Upper lobe of right lung (tissue), 1 donor: ENCODE data around the gene KCNMA1. TPM values are rescaled to one million over a fixed set of nuclear protein-coding genes. Genes with fewer than 3 reads are reported as not detected.

Experiments used
- ATAC-seq: fragments of 200-7000 bp; cut with Tn5 transposase; one replicate; pipeline ENCODE4 v1.9.1; 2020; ENCODE audit warnings: mild to moderate bottlenecking, moderate library complexity
- DNase-seq: peaks from one replicate; pipeline ENCODE4 v3.0.0-alpha.2; 2020
- H3K27ac ChIP-seq: fragments of 200-600 bp; one replicate; pipeline ENCODE4 v1.8.0; 2022
- H3K27me3 ChIP-seq: fragments of 200-600 bp; one replicate; pipeline ENCODE4 v1.8.0; 2022; ENCODE audit warnings: mild to moderate bottlenecking
- H3K36me3 ChIP-seq: fragments of 200-600 bp; one replicate; pipeline ENCODE4 v1.8.0; 2022
- H3K4me1 ChIP-seq: fragments of 200-600 bp; one replicate; pipeline ENCODE4 v1.8.0; 2022
- H3K4me3 ChIP-seq: fragments of 200-600 bp; one replicate; pipeline ENCODE4 v1.8.0; 2022; ENCODE audit warnings: mild to moderate bottlenecking
- H3K9me3 ChIP-seq: fragments of 200-600 bp; one replicate; pipeline ENCODE4 v1.8.0; 2022
- CTCF ChIP-seq: fragments of 200-600 bp; IDR thresholded peaks from one replicate; pipeline ENCODE4 v1.8.0; 2022; ENCODE audit warnings: antibody characterized with exemption
- intact Hi-C: fragments of 100-400 bp; cut with DNase I; formaldehyde crosslinking; loops from one replicate; pipeline ENCODE4 v1.11.0; 2022
- total RNA-seq: library from RNA; stranded (reverse); fragmentation: NEBNext Ultra II Directional; extraction: Animal tissue kit (Norgen Biotek cat#: 25700); gene quantifications from one replicate; pipeline ENCODE4 v1.2.1, GENCODE V29; 2021
- donor health status: DM: no; HTN: yes; CAD: no; lungs with severe emphysema.

Gene KCNMA1
- total RNA-seq, 1 donor from 2014 or later: 26.3 TPM

- intact Hi-C loops: no loop called here
- DNase-seq (no peak), ATAC-seq (no peak)
- no peaks in the 10 kb centered on the region for H3K9me3 ChIP-seq
- no peaks in the 10 kb centered on the region for H3K4me1 ChIP-seq
- no peaks in the 10 kb centered on the region for H3K27me3 ChIP-seq
- no peaks in the 10 kb centered on the region for H3K36me3 ChIP-seq
- no peak overlapping the region for H3K4me3 ChIP-seq
- TF ChIP-seq CTCF: no peak
- no peak overlapping the region for H3K27ac ChIP-seq
Observed at GRCh38 chr10:76946270-76946669, 691.3 kb downstream of the KCNMA1 start.

GRCh38 chr10:76945166-76945565 lies 692.4 kb downstream of the KCNMA1 start:
- Histone ChIP-seq H3K36me3 (no peaks in the 10 kb centered on the region), H3K27ac (no peak overlapping the region), H3K9me3 (no peaks in the 10 kb centered on the region), H3K27me3 (no peaks in the 10 kb centered on the region), H3K4me1 (no peaks in the 10 kb centered on the region), H3K4me3 (no peak overlapping the region)
- intact Hi-C loops: no loop called here
- TF ChIP-seq CTCF: no peak
- DNase-seq (no peak), ATAC-seq (no peak)

- intact Hi-C loops: no loop called here
- TF ChIP-seq CTCF: no peak
- no peak for ATAC-seq
- no peaks in the 10 kb centered on the region for H3K27me3 ChIP-seq
- H3K4me3 ChIP-seq: no peak overlapping the region
- H3K27ac ChIP-seq: no peak overlapping the region
- H3K36me3 ChIP-seq: no peaks in the 10 kb centered on the region
- no peak for DNase-seq
- H3K9me3 ChIP-seq: no peaks in the 10 kb centered on the region
- H3K4me1 ChIP-seq: no peaks in the 10 kb centered on the region
Observed at GRCh38 chr10:76944640-76945039, 693.0 kb downstream of the KCNMA1 start.

GRCh38 chr10:76942628-76943416 lies 694.8 kb downstream of the KCNMA1 start:
- no peaks in the 10 kb centered on the region for H3K27me3 ChIP-seq
- TF ChIP-seq CTCF: no peak
- intact Hi-C loops: no loop called here
- H3K9me3 ChIP-seq: no peaks in the 10 kb centered on the region
- DNase-seq (no peak), ATAC-seq (no peak)
- H3K4me3 ChIP-seq: no peak overlapping the region
- H3K36me3 ChIP-seq: no peaks in the 10 kb centered on the region
- H3K27ac ChIP-seq: no peak overlapping the region
- H3K4me1 ChIP-seq: no peaks in the 10 kb centered on the region

GRCh38 chr10:76939933-76940468 lies 697.6 kb downstream of the KCNMA1 start:
- TF ChIP-seq CTCF: no peak
- no peaks in the 10 kb centered on the region for H3K27me3 ChIP-seq
- intact Hi-C loops: no loop called here
- H3K4me1 ChIP-seq: no peaks in the 10 kb centered on the region
- no peaks in the 10 kb centered on the region for H3K36me3 ChIP-seq
- H3K27ac ChIP-seq: no peak overlapping the region
- ATAC-seq (no peak), DNase-seq (no peak)
- no peaks in the 10 kb centered on the region for H3K9me3 ChIP-seq
- H3K4me3 ChIP-seq: no peak overlapping the region
